ENCODE results near the gene TSPAN5. TPM values are rescaled to one million over a fixed set of nuclear protein-coding genes. Genes with fewer than 3 reads are reported as not detected.

Gene TSPAN5
- total and polyA plus RNA-seq, 8 donors: 1.6 to 90.2 (median 8.5) TPM

- intact Hi-C loops (cut with DNase I; ENCODE audit: low total_unique reads): no loop called here
- 25 to 52% (median 42%) methylated on average over 4 of the region's 4 CpGs for WGBS, 5 donors
- H3K27ac ChIP-seq: no peak overlapping the region
- TF ChIP-seq, protein P1, sequence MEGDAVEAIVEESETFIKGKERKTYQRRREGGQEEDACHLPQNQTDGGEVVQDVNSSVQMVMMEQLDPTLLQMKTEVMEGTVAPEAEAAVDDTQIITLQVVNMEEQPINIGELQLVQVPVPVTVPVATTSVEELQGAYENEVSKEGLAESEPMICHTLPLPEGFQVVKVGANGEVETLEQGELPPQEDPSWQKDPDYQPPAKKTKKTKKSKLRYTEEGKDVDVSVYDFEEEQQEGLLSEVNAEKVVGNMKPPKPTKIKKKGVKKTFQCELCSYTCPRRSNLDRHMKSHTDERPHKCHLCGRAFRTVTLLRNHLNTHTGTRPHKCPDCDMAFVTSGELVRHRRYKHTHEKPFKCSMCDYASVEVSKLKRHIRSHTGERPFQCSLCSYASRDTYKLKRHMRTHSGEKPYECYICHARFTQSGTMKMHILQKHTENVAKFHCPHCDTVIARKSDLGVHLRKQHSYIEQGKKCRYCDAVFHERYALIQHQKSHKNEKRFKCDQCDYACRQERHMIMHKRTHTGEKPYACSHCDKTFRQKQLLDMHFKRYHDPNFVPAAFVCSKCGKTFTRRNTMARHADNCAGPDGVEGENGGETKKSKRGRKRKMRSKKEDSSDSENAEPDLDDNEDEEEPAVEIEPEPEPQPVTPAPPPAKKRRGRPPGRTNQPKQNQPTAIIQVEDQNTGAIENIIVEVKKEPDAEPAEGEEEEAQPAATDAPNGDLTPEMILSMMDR (IDR thresholded peaks at IDR 0.05): no peak
- peak in 2 of 3 donors; percentile 49 to 77 for TF ChIP-seq POLR2AphosphoS5 (IDR thresholded peaks at IDR 0.05)
- H3K9me3 ChIP-seq: no peaks in the 10 kb centered on the region
- H3K4me1 ChIP-seq: peaks cover 0 to 28% (median 5%) of the 10 kb centered on the region in 4 donors
- H3K27me3 ChIP-seq: no peaks in the 10 kb centered on the region
- peak in 1 of 2 donors; percentile 78 for DNase-seq
- H3K4me3 ChIP-seq: no peak overlapping the region
- H3K36me3 ChIP-seq: no peaks in the 10 kb centered on the region
Observed at GRCh38 chr4:98642991-98643426, 15.4 kb downstream of the TSPAN5 start.

GRCh38 chr4:98641906-98642668 is 16.3 kb downstream of the TSPAN5 start:
- H3K27me3 ChIP-seq: no peaks in the 10 kb centered on the region
- TF ChIP-seq EP300 (IDR thresholded peaks at IDR 0.05) (no peak), POLR2AphosphoS5 (IDR thresholded peaks at IDR 0.05) (no peak), POLR2A (IDR thresholded peaks at IDR 0.05) (no peak)
- TF ChIP-seq, protein P1 (IDR thresholded peaks at IDR 0.05): no peak
- peaks cover 0 to 24% (median 5%) of the 10 kb centered on the region in 4 donors for H3K4me1 ChIP-seq
- intact Hi-C loops (cut with DNase I; ENCODE audit: low total_unique reads): no loop called here
- no peak overlapping the region for H3K27ac ChIP-seq
- no peaks in the 10 kb centered on the region for H3K36me3 ChIP-seq
- 91 to 96% (median 94%) methylated on average over 3 of the region's 3 CpGs for WGBS, 5 donors
- no peaks in the 10 kb centered on the region for H3K9me3 ChIP-seq
- no peak overlapping the region for H3K4me3 ChIP-seq
- no peak for DNase-seq

- no peak for TF ChIP-seq EP300 (IDR thresholded peaks at IDR 0.05)
- TF ChIP-seq POLR2A (IDR thresholded peaks at IDR 0.05): no peak
- TF ChIP-seq, protein P1 (IDR thresholded peaks at IDR 0.05): no peak
- no peak for TF ChIP-seq POLR2AphosphoS5 (IDR thresholded peaks at IDR 0.05)
- Histone ChIP-seq H3K4me3 (no peak overlapping the region), H3K4me1 (peaks cover 0 to 19% (median 5%) of the 10 kb centered on the region in 4 donors), H3K9me3 (no peaks in the 10 kb centered on the region), H3K27me3 (no peaks in the 10 kb centered on the region), H3K36me3 (no peaks in the 10 kb centered on the region), H3K27ac (no peak overlapping the region)
- intact Hi-C loops (cut with DNase I; ENCODE audit: low total_unique reads): no loop called here
- DNase-seq: peak in 1 of 2 donors; percentile 26
- WGBS, 5 donors: 79 to 90% (median 85%) methylated on average over 5 of the region's 5 CpGs
Observed at GRCh38 chr4:98641376-98641775, 17.0 kb downstream of the TSPAN5 start.

DNA sequence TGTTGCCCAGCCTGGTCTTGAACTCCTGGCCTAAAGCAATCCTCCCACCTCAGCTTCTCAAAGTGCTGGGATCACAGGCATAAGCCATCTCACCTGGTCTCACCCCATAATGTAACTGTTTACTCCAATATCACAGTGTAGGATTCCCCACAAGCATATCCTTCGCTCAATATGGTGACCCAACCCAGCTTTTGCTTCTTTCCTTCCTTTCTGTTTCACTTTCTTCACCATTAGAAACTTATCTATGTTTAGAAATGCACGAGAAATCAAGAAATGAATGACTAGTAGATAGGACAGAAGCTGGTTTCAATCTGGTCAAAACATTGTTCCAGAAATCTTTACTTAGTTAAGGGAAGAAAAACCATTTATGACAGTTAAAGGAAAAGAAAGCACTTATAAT is 18.9 kb downstream of the TSPAN5 start:
- no peak for TF ChIP-seq POLR2AphosphoS5 (IDR thresholded peaks at IDR 0.05)
- no peak for TF ChIP-seq POLR2A (IDR thresholded peaks at IDR 0.05)
- TF ChIP-seq, protein P1 (IDR thresholded peaks at IDR 0.05): no peak
- no peak for TF ChIP-seq EP300 (IDR thresholded peaks at IDR 0.05)
- 26 to 47% (median 37%) methylated on average over 2 of the region's 2 CpGs for WGBS, 5 donors
- DNase-seq: no peak
- Histone ChIP-seq H3K36me3 (no peaks in the 10 kb centered on the region), H3K27ac (peak overlapping the region in 2 of 5 donors; percentile 16 to 67), H3K4me3 (no peak overlapping the region), H3K27me3 (no peaks in the 10 kb centered on the region), H3K9me3 (no peaks in the 10 kb centered on the region), H3K4me1 (peaks cover 0 to 19% (median 5%) of the 10 kb centered on the region in 4 donors)
- intact Hi-C loops (cut with DNase I; ENCODE audit: low total_unique reads): no loop called here

Measured in stomach (tissue), 9 donors.